Astrocyte (in vitro differentiated cells and primary cell): ENCODE results near the gene MATN1. TPM values are rescaled to one million over a fixed set of nuclear protein-coding genes. Genes with fewer than 3 reads are reported as not detected.

ENCODE experiments used
- DNase-seq: peaks from one replicate; pipeline ENCODE4 v3.0.0-alpha.2; 2010; ENCODE audit warnings: low read depth
- FAIRE-seq: peaks from 2 replicates; lab custom pipeline; 2011; peaks lifted over from hg19 to GRCh38; lab: Jason Lieb, UNC
- H2AFZ ChIP-seq: 2 replicates; pipeline ENCODE4 v1.6.0; 2012; ENCODE audit warnings: low read depth, low read length, inconsistent platforms
- H3K27ac ChIP-seq: 2 replicates; pipeline ENCODE4 v1.5.1; 2011; ENCODE audit warnings: low read depth, low read length, inconsistent platforms
- H3K27me3 ChIP-seq: 2 replicates; pipeline ENCODE4 v1.6.0; 2011; ENCODE audit warnings: low read length, inconsistent platforms; ENCODE audit not compliant: insufficient read depth
- H3K36me3 ChIP-seq: 2 replicates; pipeline ENCODE4 v1.5.1; 2011; ENCODE audit warnings: low read length, inconsistent platforms; ENCODE audit not compliant: insufficient read depth
- H3K4me1 ChIP-seq: 2 replicates; pipeline ENCODE4 v1.5.1; 2011; ENCODE audit warnings: low read length, inconsistent platforms; ENCODE audit not compliant: insufficient read depth
- H3K4me2 ChIP-seq: 2 replicates; pipeline ENCODE4 v1.6.0; 2012; ENCODE audit warnings: low read length, inconsistent platforms
- H3K4me3 ChIP-seq: 2 replicates; pipeline ENCODE4 v1.5.1; 2011; ENCODE audit warnings: low read depth, mild to moderate bottlenecking, low read length, inconsistent platforms; ENCODE audit not compliant: insufficient read depth
- H3K79me2 ChIP-seq: 2 replicates; pipeline ENCODE4 v1.6.0; 2012; ENCODE audit warnings: mild to moderate bottlenecking, low read length, inconsistent platforms; ENCODE audit not compliant: insufficient read depth
- H3K9ac ChIP-seq: 2 replicates; pipeline ENCODE4 v1.6.0; 2012; ENCODE audit warnings: mild to moderate bottlenecking, low read length, inconsistent platforms
- H3K9me3 ChIP-seq: 2 replicates; pipeline ENCODE4 v1.5.1; 2012; ENCODE audit warnings: low read depth, mild to moderate bottlenecking, low read length, inconsistent platforms; ENCODE audit not compliant: insufficient read depth
- H4K20me1 ChIP-seq: 2 replicates; pipeline ENCODE4 v1.6.0; 2012; ENCODE audit warnings: low read length, inconsistent platforms; ENCODE audit not compliant: insufficient read depth
- H3K27ac Mint-ChIP-seq: one replicate; pipeline ENCODE4 v1.8.0; 2021; ENCODE audit warnings: mild to moderate bottlenecking, mixed read lengths; ENCODE audit not compliant: unreplicated experiment
- H3K27me3 Mint-ChIP-seq: one replicate; pipeline ENCODE4 v1.8.0; 2021; ENCODE audit warnings: low read depth, mixed read lengths; ENCODE audit not compliant: unreplicated experiment
- H3K36me3 Mint-ChIP-seq: one replicate; pipeline ENCODE4 v1.8.0; 2021; ENCODE audit warnings: low read depth, mixed read lengths; ENCODE audit not compliant: unreplicated experiment
- H3K4me1 Mint-ChIP-seq: one replicate; pipeline ENCODE4 v1.8.0; 2021; ENCODE audit warnings: low read depth, mixed read lengths; ENCODE audit not compliant: unreplicated experiment
- H3K4me3 Mint-ChIP-seq: one replicate; pipeline ENCODE4 v1.8.0; 2021; ENCODE audit warnings: mild to moderate bottlenecking, moderate library complexity, mixed read lengths; ENCODE audit not compliant: unreplicated experiment
- H3K9me3 Mint-ChIP-seq: one replicate; pipeline ENCODE4 v1.8.0; 2021; ENCODE audit warnings: mild to moderate bottlenecking, mixed read lengths; ENCODE audit not compliant: unreplicated experiment
- EZH2 ChIP-seq: IDR thresholded peaks from 2 replicates; pipeline ENCODE4 v1.6.1; 2012; ENCODE audit warnings: mild to moderate bottlenecking, low read length, inconsistent platforms; ENCODE audit not compliant: insufficient read depth
- total RNA-seq: library from RNA; stranded (reverse); gene quantifications from 2 replicates; pipeline ENCODE4 v1.2.1, GENCODE V29; 2021
- TF ChIP-seq, protein P1 (sequence below): IDR thresholded peaks from 2 replicates; pipeline ENCODE4 v1.5.1; 2011; ENCODE audit warnings: low read depth, mild to moderate bottlenecking, inconsistent platforms, low read length, moderate library complexity; ENCODE audit not compliant: insufficient read depth

Gene MATN1
- total RNA-seq, 1 donor from 2014 or later: 0.32 TPM

DNA sequence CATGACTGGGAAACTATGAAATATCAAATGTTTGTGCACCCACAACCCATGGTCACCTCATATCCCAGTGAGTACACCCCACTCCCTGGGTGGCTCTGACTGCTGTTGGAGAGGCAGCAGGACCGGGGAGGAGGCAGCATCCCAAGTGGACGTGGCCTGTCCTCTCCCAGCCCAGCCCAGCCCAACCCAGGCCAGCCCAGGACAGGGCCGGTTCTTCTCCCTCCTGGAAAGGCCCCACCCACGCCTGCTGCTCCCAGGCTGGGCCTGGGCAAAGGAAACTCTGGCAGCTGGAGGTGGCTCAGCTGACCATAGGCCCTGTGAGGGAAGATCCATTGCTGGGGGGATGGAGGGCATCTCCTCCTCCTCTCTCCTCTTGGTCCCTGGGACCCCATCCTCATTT lies 19.1 kb downstream of the MATN1 start:
- DNase-seq (no peak), FAIRE-seq (no peak)
- Histone ChIP-seq H4K20me1 (no peaks in the 10 kb centered on the region), H3K9ac (no peak overlapping the region), H3K36me3 (no peaks in the 10 kb centered on the region), H2AFZ (no peak overlapping the region), H3K4me3 (no peak overlapping the region), H3K9me3 (no peaks in the 10 kb centered on the region), H3K4me2 (no peak overlapping the region), H3K4me1 (peaks cover 10% of the 10 kb centered on the region), H3K79me2 (no peaks in the 10 kb centered on the region), H3K27me3 (peaks cover 4% of the 10 kb centered on the region), H3K27ac (no peak overlapping the region)
- Mint-ChIP-seq H3K4me3 (no peak overlapping the region), H3K27me3 (peaks cover 15% of the 10 kb centered on the region), H3K27ac (no peak overlapping the region), H3K4me1 (no peaks in the 10 kb centered on the region), H3K9me3 (no peaks in the 10 kb centered on the region), H3K36me3 (no peaks in the 10 kb centered on the region)
- TF ChIP-seq, protein P1, sequence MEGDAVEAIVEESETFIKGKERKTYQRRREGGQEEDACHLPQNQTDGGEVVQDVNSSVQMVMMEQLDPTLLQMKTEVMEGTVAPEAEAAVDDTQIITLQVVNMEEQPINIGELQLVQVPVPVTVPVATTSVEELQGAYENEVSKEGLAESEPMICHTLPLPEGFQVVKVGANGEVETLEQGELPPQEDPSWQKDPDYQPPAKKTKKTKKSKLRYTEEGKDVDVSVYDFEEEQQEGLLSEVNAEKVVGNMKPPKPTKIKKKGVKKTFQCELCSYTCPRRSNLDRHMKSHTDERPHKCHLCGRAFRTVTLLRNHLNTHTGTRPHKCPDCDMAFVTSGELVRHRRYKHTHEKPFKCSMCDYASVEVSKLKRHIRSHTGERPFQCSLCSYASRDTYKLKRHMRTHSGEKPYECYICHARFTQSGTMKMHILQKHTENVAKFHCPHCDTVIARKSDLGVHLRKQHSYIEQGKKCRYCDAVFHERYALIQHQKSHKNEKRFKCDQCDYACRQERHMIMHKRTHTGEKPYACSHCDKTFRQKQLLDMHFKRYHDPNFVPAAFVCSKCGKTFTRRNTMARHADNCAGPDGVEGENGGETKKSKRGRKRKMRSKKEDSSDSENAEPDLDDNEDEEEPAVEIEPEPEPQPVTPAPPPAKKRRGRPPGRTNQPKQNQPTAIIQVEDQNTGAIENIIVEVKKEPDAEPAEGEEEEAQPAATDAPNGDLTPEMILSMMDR: no peak
- no peak for TF ChIP-seq EZH2

- no peak for FAIRE-seq
- H3K27me3 Mint-ChIP-seq: peaks cover 13% of the 10 kb centered on the region
- H3K9me3 Mint-ChIP-seq: no peaks in the 10 kb centered on the region
- peaks cover 18% of the 10 kb centered on the region for H3K4me1 ChIP-seq
- no peak overlapping the region for H3K27ac Mint-ChIP-seq
- H3K36me3 ChIP-seq: no peaks in the 10 kb centered on the region
- no peak for DNase-seq
- no peak overlapping the region for H3K4me2 ChIP-seq
- no peak overlapping the region for H2AFZ ChIP-seq
- no peaks in the 10 kb centered on the region for H3K9me3 ChIP-seq
- H3K36me3 Mint-ChIP-seq: no peaks in the 10 kb centered on the region
- no peak overlapping the region for H3K9ac ChIP-seq
- no peak overlapping the region for H3K4me3 ChIP-seq
- peaks cover 5% of the 10 kb centered on the region for H3K4me1 Mint-ChIP-seq
- H3K27me3 ChIP-seq: peaks cover 4% of the 10 kb centered on the region
- H3K27ac ChIP-seq: no peak overlapping the region
- H3K79me2 ChIP-seq: no peaks in the 10 kb centered on the region
- H4K20me1 ChIP-seq: no peaks in the 10 kb centered on the region
- TF ChIP-seq EZH2: no peak
- TF ChIP-seq, protein P1: no peak
- H3K4me3 Mint-ChIP-seq: no peak overlapping the region
Observed at GRCh38 chr1:30702823-30703222, 20.6 kb downstream of the MATN1 start.

DNA sequence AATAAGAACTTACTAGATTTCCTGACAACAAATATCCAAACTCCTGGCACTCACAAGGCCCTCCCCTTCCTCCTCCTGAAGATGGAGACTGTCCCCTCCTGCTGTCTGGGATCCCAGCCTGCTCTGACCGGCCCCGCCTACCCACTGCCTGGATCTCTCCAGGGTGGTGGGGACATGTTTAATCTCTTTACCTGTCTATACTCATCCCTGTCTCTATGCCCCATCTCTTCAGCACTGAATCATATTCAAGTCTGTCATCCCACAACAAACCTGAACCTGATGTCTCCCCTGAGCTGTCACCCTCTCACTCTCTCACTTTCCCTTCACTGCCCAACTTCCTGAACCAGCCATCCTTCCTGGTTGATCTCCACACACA lies 22.1 kb downstream of the MATN1 start:
- peak overlapping the region; percentile 35 for H2AFZ ChIP-seq

More for the DNA sequence above, 22.1 kb downstream of the MATN1 start:
- Mint-ChIP-seq H3K4me1 (peaks cover 5% of the 10 kb centered on the region), H3K9me3 (no peaks in the 10 kb centered on the region), H3K36me3 (no peaks in the 10 kb centered on the region), H3K27me3 (peaks cover 12% of the 10 kb centered on the region), H3K27ac (no peak overlapping the region), H3K4me3 (no peak overlapping the region)
- Histone ChIP-seq H3K36me3 (no peaks in the 10 kb centered on the region), H3K9me3 (no peaks in the 10 kb centered on the region), H4K20me1 (no peaks in the 10 kb centered on the region), H3K4me2 (peak overlapping the region; percentile 8), H3K9ac (no peak overlapping the region), H3K4me1 (peaks cover 19% of the 10 kb centered on the region), H3K79me2 (no peaks in the 10 kb centered on the region), H3K27ac (no peak overlapping the region), H3K27me3 (peaks cover 5% of the 10 kb centered on the region), H3K4me3 (no peak overlapping the region)
- no peak for TF ChIP-seq EZH2
- TF ChIP-seq, protein P1: no peak
- DNase-seq (no peak), FAIRE-seq (no peak)
